Bronchial smooth muscle cell (primary cell): ENCODE data around the gene PDCD11. TPM values are rescaled to one million over a fixed set of nuclear protein-coding genes. Genes with fewer than 3 reads are reported as not detected.

Experiments used
- total RNA-seq: library from RNA; depleted of rRNA; stranded (reverse); fragments of >200 nt; gene quantifications from 2 replicates; pipeline ENCODE4 v1.2.1, GENCODE V29; 2014

The PDCD11 gene
- 21.6 and 24.1 TPM in 2 replicates for total RNA-seq

GRCh38 chr10:103396067-103396788 lies at the start of gene PDCD11, which contains the start of gene ATP5MK:
Gene PDCD11 (plus strand): TSS chr10:103396626. CDS start chr10:103398427, 1,801 bp downstream.
Gene ATP5MK (minus strand): TSS chr10:103396475. CDS start chr10:103392457, 4,018 bp downstream.

GRCh38 chr10:103350517-103351260 lies 45.7 kb upstream of the PDCD11 start, which contains the start of gene PCGF6:
Gene PCGF6 (minus strand): TSS chr10:103351140. CDS start chr10:103351066, 74 bp downstream.

GRCh38 chr10:103367782-103368518 lies 28.5 kb upstream of the PDCD11 start, which contains the start of gene TAF5:
Gene TAF5 (plus strand): TSS chr10:103367976. CDS start chr10:103367990, 14 bp downstream.

GRCh38 chr10:103451831-103452505 lies 55.5 kb downstream of the PDCD11 start, which contains the start of gene CALHM2:
Gene CALHM2 (minus strand): TSS chr10:103452370. CDS start chr10:103449941, 2,429 bp downstream.

GRCh38 chr10:103458720-103459119 lies 62.3 kb downstream of the PDCD11 start, which contains the start of gene CALHM1:
Gene CALHM1 (minus strand): TSS chr10:103458900. CDS start chr10:103458751, 149 bp downstream.

GRCh38 chr10:103479135-103479534 lies 82.7 kb downstream of the PDCD11 start, which contains the start of gene CALHM3:
Gene CALHM3 (minus strand): TSS chr10:103479240. CDS start chr10:103479032, 208 bp downstream.

GRCh38 chr10:103493362-103493915 lies 97.0 kb downstream of the PDCD11 start, which contains the start of gene NEURL1:
Gene NEURL1 (plus strand): TSS chr10:103493705. CDS start chr10:103494388, 683 bp downstream.

Other genes with a start within 250 kb of the PDCD11 start
- 41.6 and 69.0 TPM in 2 replicates for gene NT5C2, start 203.4 kb upstream of the PDCD11 start, total RNA-seq
- gene RPEL1, start 150.7 kb upstream of the PDCD11 start, total RNA-seq, result under 0.01 TPM in 1 of 2 replicates, not detected in the other
- gene INA, start 119.5 kb upstream of the PDCD11 start, total RNA-seq, result under 0.01 and 0.47 TPM in 2 replicates
- gene PCGF6, start 45.5 kb upstream of the PDCD11 start, total RNA-seq, result 9.3 and 9.9 TPM in 2 replicates
- 2.4 and 2.6 TPM in 2 replicates for gene TAF5, start 28.6 kb upstream of the PDCD11 start, total RNA-seq
- gene ATP5MK, start 151 bp upstream of the PDCD11 start, total RNA-seq, result 162 and 214 TPM in 2 replicates
- 21.8 and 31.4 TPM in 2 replicates for gene CALHM2, start 55.7 kb downstream of the PDCD11 start, total RNA-seq
- not detected in 2 replicates for gene CALHM1, start 62.3 kb downstream of the PDCD11 start, total RNA-seq
- gene CALHM3, start 82.6 kb downstream of the PDCD11 start, total RNA-seq, result not detected in 2 replicates
- 0.16 and 0.17 TPM in 2 replicates for gene NEURL1, start 97.1 kb downstream of the PDCD11 start, total RNA-seq